ENCODE results near the gene ZNF665. TPM values are rescaled to one million over a fixed set of nuclear protein-coding genes. Genes with fewer than 3 reads are reported as not detected.

Gene ZNF665
- total RNA-seq (2013; cell fraction: nucleolus; rRNA removed) = 0.15 and 0.31 TPM in 2 replicates
- total RNA-seq (2014; rRNA removed) (0.65 and 0.96 TPM in 2 replicates), total RNA-seq (2014; rRNA removed; fragmentation: Illumina TruSeq; extraction: Trizol) (2.5 and 3.0 TPM in 2 replicates), total RNA-seq (2021) (1.3 and 1.4 TPM in 2 replicates), polyA plus RNA-seq (2011; rRNA removed) (0.06 and 0.20 TPM in 2 replicates), polyA plus RNA-seq (2014; fragmentation: Illumina TruSeq; extraction: Trizol) (2.6 and 3.0 TPM in 2 replicates), polyA plus RNA-seq (2014; fragmentation: Nextera tagmentation; extraction: Ambion mirVana) (1 to 10 TPM; 1.5 to 2.0 TPM), polyA plus RNA-seq (2014; rRNA removed) (0.88 and 0.98 TPM in 2 replicates), polyA plus RNA-seq (2016; fragmentation: Nextera tagmentation; extraction: Ambion mirVana) (1 to 10 TPM; 1.3 to 1.5 TPM), polyA minus RNA-seq (2011; rRNA and poly(A)+ RNA removed) (not detected in 2 replicates), Bru-seq, nascent RNA (percentile 34 among the genes with signal in this experiment), BruChase-seq, experiment 1, labeled RNA remaining after a 6-hour chase (percentile 17 among the genes with signal in this experiment), BruChase-seq, experiment 2, labeled RNA remaining after a 2-hour chase (percentile 20 among the genes with signal in this experiment)
- polyA plus RNA-seq (2011; ENCODE audit: low read depth) = 6.7 TPM
- polyA plus RNA-seq (2011; cell fraction: cytosol; rRNA removed) = 0.03 and 0.07 TPM in 2 replicates
- polyA plus RNA-seq (2011; cell fraction: nucleus; rRNA removed) = 0.16 TPM in 1 of 2 replicates, not detected in the other
- polyA plus RNA-seq (2012) = 2.1 and 2.5 TPM in 2 replicates
- not detected in 2 replicates for polyA minus RNA-seq (2011; cell fraction: cytosol; rRNA and poly(A)+ RNA removed)
- polyA minus RNA-seq (2011; cell fraction: nucleus; rRNA and poly(A)+ RNA removed) = not detected in 2 replicates
- long read RNA-seq, experiment 1 = 0 reads
- long read RNA-seq, experiment 2, full-length matches to known transcripts = 1 of 1 reads
- long read RNA-seq, experiment 2, partial matches to known transcripts = 0 of 1 reads
- long read RNA-seq, experiment 2, other reads (novel, unspliced or antisense) = 0 of 1 reads

DNA sequence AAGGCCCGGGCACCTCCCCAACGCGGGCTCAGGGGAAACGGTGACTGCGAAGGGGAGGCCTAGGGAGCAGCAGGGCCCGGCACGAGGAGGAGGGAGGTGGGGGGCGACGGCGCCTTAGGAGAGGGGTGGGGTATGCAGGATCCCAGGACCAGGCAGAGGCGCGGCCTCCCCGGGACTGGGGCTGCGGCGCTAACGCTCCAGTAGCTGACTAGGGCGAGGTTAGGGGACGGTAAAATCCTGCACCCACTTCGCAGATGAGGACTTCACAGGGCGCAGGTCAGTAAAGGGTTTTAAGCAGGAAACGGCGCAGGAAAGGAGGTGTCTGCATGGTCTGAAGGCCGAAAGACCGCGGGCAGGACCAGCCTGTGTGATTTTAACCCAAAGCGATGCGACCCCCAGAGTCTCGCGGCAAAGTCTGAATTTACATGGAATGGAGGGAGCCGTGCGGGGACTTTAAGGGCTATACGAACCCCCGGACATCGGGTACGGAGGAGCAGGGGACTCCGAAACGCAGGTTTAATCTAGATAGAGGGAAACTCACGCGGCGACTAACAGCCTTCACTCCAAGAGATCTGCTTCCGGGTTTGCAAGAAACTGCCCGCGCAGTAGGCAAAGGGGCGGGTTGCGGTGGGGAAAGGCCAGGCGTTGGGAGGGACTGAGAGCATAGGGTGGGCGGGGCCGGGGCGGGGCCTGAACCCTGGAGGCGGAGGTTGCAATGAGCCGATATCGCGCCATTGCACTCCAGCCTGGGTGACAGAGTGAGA is at the start of gene ZNF665:
ZNF665 (minus strand) TSS at position 588 of the 764 bp plus-strand sequence. CDS start 10,460 bp downstream, outside the sequence.
- H3K27me3 ChIP-seq (replicated peaks in 1 of 2; ENCODE audit: control insufficient read depth in 2 of 2, insufficient read depth in 2 of 2, low read length in 1 of 2) = no peaks in the 10 kb centered on the region
- WGBS (ENCODE audit: insufficient coverage, insufficient replicate concordance, low lambda C conversion rate, missing lambda C conversion rate) = under 1% methylated on average over 45 of the region's 53 CpGs
- intact Hi-C loops (cut with micrococcal nuclease; ENCODE audit: unreplicated experiment) (no loop called here), in situ Hi-C loops (cut with MboI) (loop anchor here (10.0 kb wide), 2 partner anchors 832 to 1042 kb away; no protein-coding TSS in a partner anchor)
- H3K4me2 ChIP-seq (ENCODE audit: control insufficient read depth, insufficient read depth) = peak within 1 kb of the TSS; percentile 48; the same call in 1 of the 2 replicates
- POLR2A ChIA-PET = no interaction called here
- peaks cover 7% of the 10 kb centered on the region; the same call in 2 of the 3 replicates for H3K9me3 ChIP-seq (replicated peaks; ENCODE audit: control insufficient read depth, insufficient read depth, low read length)
- H2AFZ ChIP-seq (ENCODE audit: control insufficient read depth, low read depth, low read length) = peak within 1 kb of the TSS; percentile 61
- RAD21 ChIA-PET (ENCODE audit: unreplicated experiment) = no interaction called here
- H3K27ac ChIP-seq (ENCODE audit: control insufficient read depth, insufficient read depth) = no peak within 1 kb of the TSS; the same call in 1 of the 2 replicates
- no peaks in the 10 kb centered on the region for H3K79me2 ChIP-seq (ENCODE audit: control insufficient read depth, insufficient read depth, low read length)
- peak within 1 kb of the TSS; percentile 61; the same call in 1 of the 2 replicates for H3K4me3 ChIP-seq
- CTCF ChIA-PET = no interaction called here
- peak within 1 kb of the TSS; percentile 62 for H3K9ac ChIP-seq (ENCODE audit: control insufficient read depth, insufficient read depth, low read length)
- no peaks in the 10 kb centered on the region for H3K36me3 ChIP-seq (ENCODE audit: control insufficient read depth in 2 of 2, insufficient read depth in 2 of 2, low read length in 1 of 2)
- no peaks in the 10 kb centered on the region for H3K4me1 ChIP-seq (ENCODE audit: control insufficient read depth, insufficient read depth, low read length)
- no peak for FAIRE-seq
- H4K20me1 ChIP-seq (ENCODE audit: control insufficient read depth, insufficient read depth) = no peaks in the 10 kb centered on the region
- SMC1A ChIA-PET (ENCODE audit: uncharacterized antibody, unreplicated experiment) = no interaction called here
- DNase-seq (ENCODE audit: low read depth, low spot score) = no peak
- TF ChIP-seq SMAD5 (IDR thresholded peaks at IDR 0.05; ENCODE audit: low read depth) (peak; percentile 73; the same call in 1 of the 2 replicates), TAF1 (IDR thresholded peaks at IDR 0.05; ENCODE audit: borderline replicate concordance, low read depth, low read length) (0 out of 2 replicates have a peak, but pooled peaks have one; percentile 47), POLR2AphosphoS5 (IDR thresholded peaks at IDR 0.05; ENCODE audit: low read length) (peak; percentile 67), RUNX3 (IDR thresholded peaks at IDR 0.05; ENCODE audit: low read length) (peak; percentile 58), POLR2A (IDR thresholded peaks at IDR 0.05; ENCODE audit: low read depth, low read length) (peak; percentile 58), MEF2A (IDR thresholded peaks at IDR 0.05; ENCODE audit: insufficient read depth, low read depth, low read length) (no peak)
- TF ChIP-seq, protein P1, sequence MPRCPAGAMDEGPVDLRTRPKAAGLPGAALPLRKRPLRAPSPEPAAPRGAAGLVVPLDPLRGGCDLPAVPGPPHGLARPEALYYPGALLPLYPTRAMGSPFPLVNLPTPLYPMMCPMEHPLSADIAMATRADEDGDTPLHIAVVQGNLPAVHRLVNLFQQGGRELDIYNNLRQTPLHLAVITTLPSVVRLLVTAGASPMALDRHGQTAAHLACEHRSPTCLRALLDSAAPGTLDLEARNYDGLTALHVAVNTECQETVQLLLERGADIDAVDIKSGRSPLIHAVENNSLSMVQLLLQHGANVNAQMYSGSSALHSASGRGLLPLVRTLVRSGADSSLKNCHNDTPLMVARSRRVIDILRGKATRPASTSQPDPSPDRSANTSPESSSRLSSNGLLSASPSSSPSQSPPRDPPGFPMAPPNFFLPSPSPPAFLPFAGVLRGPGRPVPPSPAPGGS (IDR thresholded peaks at IDR 0.05; ENCODE audit: borderline replicate concordance, insufficient read depth, low read depth, low read length, poor library complexity, severe bottlenecking) = no peak
- no TSS peak for BruUV-seq (replicated peaks)
- ATAC-seq = no peak

Data from GM12878 (cell line).